NT2/D1 (cell line): Measurements from ENCODE around the gene ERP29.
"Not testable (repeated sequence)": the region's sequence is repeated elsewhere in the genome, so short reads cannot be mapped to it uniquely, and the experiment has no call there.

Experiments
- DNase-seq: peaks from one replicate; pipeline ENCODE4 v3.0.0-alpha.2; 2011; ENCODE audit warnings: low read depth, low spot score
- H3K27me3 ChIP-seq: 2 replicates; pipeline ENCODE4 v1.6.0; 2011; ENCODE audit warnings: mild to moderate bottlenecking; ENCODE audit not compliant: insufficient read length, insufficient read depth
- H3K36me3 ChIP-seq: 2 replicates; pipeline ENCODE4 v1.6.1; 2011; ENCODE audit warnings: mild to moderate bottlenecking, low read length, mixed read lengths; ENCODE audit not compliant: insufficient read depth, insufficient read length
- H3K4me1 ChIP-seq: 2 replicates; pipeline ENCODE4 v1.5.1; 2011; ENCODE audit not compliant: insufficient read depth, insufficient read length
- H3K4me3 ChIP-seq: 2 replicates; pipeline ENCODE4 v1.5.1; 2011; ENCODE audit warnings: low read depth; ENCODE audit not compliant: insufficient read length
- H3K9ac ChIP-seq: 2 replicates; pipeline ENCODE4 v1.6.0; 2011; ENCODE audit warnings: low read depth; ENCODE audit not compliant: insufficient read length
- H3K9me3 ChIP-seq: 2 replicates; pipeline ENCODE4 v1.5.1; 2011; ENCODE audit warnings: mild to moderate bottlenecking, low read length; ENCODE audit not compliant: insufficient read depth
- SUZ12 ChIP-seq: IDR thresholded peaks from 2 replicates; pipeline ENCODE4 v1.6.1; 2011; ENCODE audit not compliant: insufficient read length, insufficient read depth; ENCODE audit errors: extremely low read depth
- YY1 ChIP-seq: IDR thresholded peaks from 2 replicates; pipeline ENCODE4 v1.6.1; 2011; ENCODE audit not compliant: insufficient read length, insufficient read depth
- ZNF274 ChIP-seq: IDR thresholded peaks from 2 replicates; pipeline ENCODE4 v1.6.1; 2011; ENCODE audit warnings: mild to moderate bottlenecking, low read depth, low read length

The ERP29 gene

GRCh38 chr12:111980598-111980997 is 32.6 kb upstream of the ERP29 start:
- Histone ChIP-seq H3K9ac (no peak overlapping the region), H3K36me3 (no peaks in the 10 kb centered on the region), H3K4me1 (no peaks in the 10 kb centered on the region), H3K9me3 (no peaks in the 10 kb centered on the region), H3K4me3 (no peak overlapping the region), H3K27me3 (no peaks in the 10 kb centered on the region)
- no peak for TF ChIP-seq YY1
- no peak for TF ChIP-seq SUZ12
- no peak for TF ChIP-seq ZNF274
- DNase-seq, result no peak

DNA sequence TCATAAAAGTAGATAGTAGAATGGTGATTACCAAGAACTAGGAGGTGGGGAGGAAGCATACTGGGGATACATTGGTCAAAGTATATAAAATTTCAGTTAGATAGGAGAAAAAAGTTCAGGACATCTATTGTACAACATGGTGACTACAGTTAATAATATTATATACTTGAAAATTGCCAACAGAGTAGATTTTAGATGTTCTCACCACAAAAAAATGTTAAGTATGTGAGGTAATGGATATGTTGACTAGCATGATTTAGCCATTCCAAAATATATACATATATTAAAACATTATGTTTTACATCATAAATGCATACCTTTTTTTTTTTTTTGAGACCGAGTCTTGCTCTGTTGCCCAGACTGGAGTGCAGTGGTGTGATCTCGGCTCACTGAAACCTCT is 31.2 kb upstream of the ERP29 start:
- no peak for DNase-seq
- Histone ChIP-seq H3K9ac (no peak overlapping the region), H3K27me3 (no peaks in the 10 kb centered on the region), H3K4me1 (no peaks in the 10 kb centered on the region), H3K4me3 (no peak overlapping the region), H3K36me3 (no peaks in the 10 kb centered on the region), H3K9me3 (no peaks in the 10 kb centered on the region)
- no peak for TF ChIP-seq SUZ12

DNA sequence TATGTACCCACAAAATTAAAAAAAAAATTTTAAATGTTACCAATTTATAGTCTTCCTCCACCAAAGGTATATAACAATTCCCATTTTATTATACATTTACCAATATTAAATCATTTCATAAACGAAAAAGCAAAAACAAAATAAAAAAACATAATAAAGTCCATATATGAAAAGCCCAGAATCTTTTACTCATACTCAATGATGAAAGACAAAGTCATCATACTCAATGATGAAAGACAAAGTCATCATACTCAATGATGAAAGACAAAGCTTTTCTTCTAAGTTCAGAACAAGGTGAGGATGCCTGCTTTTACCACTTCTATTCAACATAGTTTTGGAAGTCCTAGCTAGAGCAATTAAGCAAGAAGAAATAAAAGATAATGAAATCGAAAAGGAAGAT is 28.4 kb upstream of the ERP29 start:
- Histone ChIP-seq H3K4me1 (no peaks in the 10 kb centered on the region), H3K9ac (no peak overlapping the region), H3K9me3 (no peaks in the 10 kb centered on the region), H3K36me3 (no peaks in the 10 kb centered on the region), H3K4me3 (no peak overlapping the region), H3K27me3 (no peaks in the 10 kb centered on the region)
- TF ChIP-seq YY1, result no peak
- TF ChIP-seq ZNF274, result no peak
- TF ChIP-seq SUZ12, result no peak
- DNase-seq, result no peak

GRCh38 chr12:111991535-111991934 is 21.7 kb upstream of the ERP29 start:
- Histone ChIP-seq H3K27me3 (no peaks in the 10 kb centered on the region), H3K4me1 (no peaks in the 10 kb centered on the region), H3K9ac (no peak overlapping the region), H3K9me3 (no peaks in the 10 kb centered on the region), H3K4me3 (no peak overlapping the region), H3K36me3 (no peaks in the 10 kb centered on the region)
- TF ChIP-seq ZNF274 (no peak), YY1 (no peak), SUZ12 (no peak)
- DNase-seq, result no peak

DNA sequence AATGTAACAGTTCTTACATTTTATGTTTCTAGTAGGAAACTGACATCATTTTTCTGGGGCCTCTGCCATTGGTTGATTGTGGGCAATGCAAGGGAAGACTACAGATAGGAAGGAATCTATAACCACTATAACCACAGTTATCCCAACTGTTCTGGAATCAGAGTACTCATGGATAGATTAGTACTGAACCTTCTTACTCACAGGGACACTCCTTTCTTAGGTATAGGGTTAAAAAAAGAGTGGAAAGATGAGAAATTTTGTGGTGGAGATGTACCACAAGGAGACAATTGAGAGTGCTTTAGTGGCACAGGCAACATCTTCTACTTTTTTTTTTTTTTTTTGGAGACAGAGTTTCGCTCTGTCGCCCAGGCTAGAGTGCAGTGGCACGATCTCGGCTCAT is 21.3 kb upstream of the ERP29 start:
- Histone ChIP-seq H3K4me1 (no peaks in the 10 kb centered on the region), H3K36me3 (no peaks in the 10 kb centered on the region), H3K27me3 (no peaks in the 10 kb centered on the region), H3K9me3 (no peaks in the 10 kb centered on the region), H3K9ac (no peak overlapping the region), H3K4me3 (no peak overlapping the region)
- DNase-seq, result no peak
- TF ChIP-seq ZNF274 (no peak), YY1 (no peak), SUZ12 (no peak)

DNA sequence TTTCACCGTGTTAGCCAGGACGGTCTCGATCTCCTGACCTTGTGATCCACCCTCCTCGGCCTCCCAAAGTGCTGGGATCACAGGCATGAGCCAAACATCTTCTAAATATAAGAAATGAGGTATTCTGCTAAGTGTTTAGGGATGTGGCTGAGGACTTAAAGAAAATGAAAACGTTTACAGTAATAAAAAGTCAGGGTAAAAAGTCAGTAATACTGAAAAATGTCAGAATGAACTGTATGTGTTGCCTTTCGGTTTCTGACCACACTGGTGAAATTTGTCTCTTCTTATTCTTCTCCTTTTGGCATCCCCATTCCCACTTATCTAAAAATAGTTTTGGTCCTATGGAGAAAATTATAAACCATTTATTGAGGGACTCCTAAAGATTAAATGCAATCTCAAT is 20.8 kb upstream of the ERP29 start:
- no peaks in the 10 kb centered on the region for H3K9me3 ChIP-seq
- H3K4me3 ChIP-seq, result no peak overlapping the region
- H3K4me1 ChIP-seq, result no peaks in the 10 kb centered on the region
- H3K27me3 ChIP-seq, result no peaks in the 10 kb centered on the region
- DNase-seq, result no peak
- TF ChIP-seq YY1, result no peak
- TF ChIP-seq SUZ12, result no peak
- no peak for TF ChIP-seq ZNF274
- no peak overlapping the region for H3K9ac ChIP-seq
- no peaks in the 10 kb centered on the region for H3K36me3 ChIP-seq

DNA sequence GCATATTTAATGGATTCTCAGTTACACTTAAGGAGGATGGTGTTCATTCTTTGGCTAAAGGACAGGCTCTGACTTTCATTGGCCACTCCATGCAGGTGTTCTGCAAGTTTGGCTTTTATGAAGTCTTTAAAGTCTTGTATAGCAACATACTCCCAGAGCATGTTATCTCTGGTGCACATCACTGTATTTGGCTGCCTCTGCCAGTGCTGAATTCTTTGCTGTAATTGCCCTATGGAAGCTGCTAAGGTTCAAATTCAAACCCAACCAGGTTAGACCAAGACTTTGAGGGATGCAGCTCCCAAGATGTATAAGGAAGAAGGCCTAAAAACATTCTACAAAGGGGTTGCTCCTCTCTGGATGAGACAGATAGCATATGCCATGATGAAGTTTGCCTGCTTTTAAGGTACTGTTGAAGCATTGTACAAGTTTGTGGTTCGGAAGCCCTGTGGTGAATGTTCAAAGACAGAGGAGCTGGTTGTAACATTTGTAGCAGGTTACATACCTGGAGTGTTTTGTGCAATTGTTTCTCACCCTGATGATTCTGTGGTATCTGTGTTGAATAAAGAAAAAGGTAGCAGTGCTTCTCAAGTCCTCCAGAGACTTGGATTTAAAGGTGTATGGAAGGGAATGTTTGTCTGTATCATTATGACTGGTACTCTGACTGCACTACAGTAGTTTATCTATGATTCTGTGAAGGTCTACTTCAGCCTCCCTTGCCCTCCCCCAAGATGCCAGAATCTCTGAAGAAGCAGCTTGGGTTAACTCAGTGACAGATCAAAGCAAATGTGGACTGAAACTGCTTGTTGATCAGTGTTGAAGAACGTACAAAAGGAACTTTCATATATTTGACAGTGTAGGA is 19.7 kb upstream of the ERP29 start:
- Histone ChIP-seq H3K27me3 (no peaks in the 10 kb centered on the region), H3K36me3 (no peaks in the 10 kb centered on the region), H3K4me3 (no peak overlapping the region), H3K9ac (no peak overlapping the region), H3K9me3 (no peaks in the 10 kb centered on the region), H3K4me1 (no peaks in the 10 kb centered on the region)
- TF ChIP-seq SUZ12 (no peak), YY1 (no peak), ZNF274 (no peak)
- DNase-seq, result no peak

GRCh38 chr12:111994211-111995111 is 18.8 kb upstream of the ERP29 start:
- not testable (repeated sequence) for DNase-seq, H3K9me3 ChIP-seq, H3K9ac ChIP-seq, H3K36me3 ChIP-seq, H3K4me1 ChIP-seq, H3K27me3 ChIP-seq, H3K4me3 ChIP-seq
